ENCODE data around the gene ALK. TPM values are rescaled to one million over a fixed set of nuclear protein-coding genes. Genes with fewer than 3 reads are reported as not detected.

Gene ALK
- total and polyA plus RNA-seq, 2 donors (not counting 1 experiment from before 2014, with no cell fraction given): not detected

GRCh38 chr2:29504746-29505145, 416.6 kb downstream of the ALK start:
- ChIA-PET CTCF (no interaction called here), POLR2A (no interaction called here)
- Histone ChIP-seq H2AFZ (ENCODE audit: insufficient read depth, low read depth, low read length, poor library complexity, severe bottlenecking) (no peak overlapping the region), H4K20me1 (ENCODE audit: control insufficient read depth, insufficient read depth, low read length, poor library complexity, severe bottlenecking) (no peaks in the 10 kb centered on the region), H3K27me3 (replicated peaks in 1 of 4; ENCODE audit: control extremely low read depth in 1 of 4, control insufficient read depth in 3 of 4, insufficient read depth in 4 of 4, low read length in 3 of 4) (peaks cover 0 to 3% (median 1%) of the 10 kb centered on the region in 4 experiments), H3K9ac (ENCODE audit: low read length) (no peak overlapping the region), H3K36me3 (replicated peaks in 1 of 2; ENCODE audit: control extremely low read depth in 1 of 2, control insufficient read depth in 1 of 2, extremely low read depth in 1 of 2, insufficient read depth in 2 of 2, low read length in 1 of 2) (no peaks in the 10 kb centered on the region), H3K79me2 (ENCODE audit: control insufficient read depth, insufficient read depth, low read length) (no peaks in the 10 kb centered on the region), H3K4me1 (ENCODE audit: control insufficient read depth in 2 of 2, insufficient read depth in 2 of 2, low read length in 2 of 2) (no peaks in the 10 kb centered on the region), H3K9me3 (ENCODE audit: control extremely low read depth in 1 of 3, control insufficient read depth in 2 of 3, insufficient read depth in 1 of 3, low read length in 2 of 3) (peaks cover 2 to 6% (median 3%) of the 10 kb centered on the region in 3 donors), H3K4me2 (replicated peaks; ENCODE audit: low read depth, low read length, poor library complexity, severe bottlenecking) (no peak overlapping the region), H3K27ac (ENCODE audit: low read length in 2 of 2) (no peak overlapping the region), H3K4me3 (ENCODE audit: control extremely low read depth in 1 of 5, extremely low read depth in 1 of 5, insufficient read depth in 1 of 5, low read depth in 2 of 5, low read length in 4 of 5) (no peak overlapping the region)
- Mint-ChIP-seq H3K27me3 (peaks cover 20% of the 10 kb centered on the region), H3K4me1 (no peaks in the 10 kb centered on the region), H3K27ac (no peak overlapping the region), H3K4me3 (no peak overlapping the region), H3K9me3 (ENCODE audit: insufficient read depth) (no peaks in the 10 kb centered on the region)
- ATAC-seq (ENCODE audit: low read depth) (no peak), DNase-seq (no peak)
- no CpG with 5 or more reads among the region's 3 CpGs for WGBS (ENCODE audit: insufficient coverage)
- intact Hi-C loops (cut with micrococcal nuclease): no loop called here
- TF ChIP-seq CTCF (IDR thresholded peaks at IDR 0.05) (no peak), EZH2 (IDR thresholded peaks at IDR 0.05; ENCODE audit: borderline replicate concordance, insufficient read depth, low read depth, low read length, poor library complexity, severe bottlenecking) (no peak)

- no peak overlapping the region for H3K4me3 ChIP-seq (ENCODE audit: control extremely low read depth in 1 of 5, extremely low read depth in 1 of 5, insufficient read depth in 1 of 5, low read depth in 2 of 5, low read length in 4 of 5)
- H3K9me3 ChIP-seq (ENCODE audit: control extremely low read depth in 1 of 3, control insufficient read depth in 2 of 3, insufficient read depth in 1 of 3, low read length in 2 of 3): no peaks in the 10 kb centered on the region
- no peak overlapping the region for H2AFZ ChIP-seq (ENCODE audit: insufficient read depth, low read depth, low read length, poor library complexity, severe bottlenecking)
- ATAC-seq (ENCODE audit: low read depth): no peak
- no peak for TF ChIP-seq CTCF (IDR thresholded peaks at IDR 0.05)
- no peak for TF ChIP-seq EZH2 (IDR thresholded peaks at IDR 0.05; ENCODE audit: borderline replicate concordance, insufficient read depth, low read depth, low read length, poor library complexity, severe bottlenecking)
- H3K4me1 ChIP-seq (ENCODE audit: control insufficient read depth in 2 of 2, insufficient read depth in 2 of 2, low read length in 2 of 2): no peaks in the 10 kb centered on the region
- no peaks in the 10 kb centered on the region for H3K36me3 ChIP-seq (replicated peaks in 1 of 2; ENCODE audit: control extremely low read depth in 1 of 2, control insufficient read depth in 1 of 2, extremely low read depth in 1 of 2, insufficient read depth in 2 of 2, low read length in 1 of 2)
- CTCF ChIA-PET: no interaction called here
- no peak overlapping the region for H3K9ac ChIP-seq (ENCODE audit: low read length)
- H3K4me2 ChIP-seq (replicated peaks; ENCODE audit: low read depth, low read length, poor library complexity, severe bottlenecking): no peak overlapping the region
- H3K27ac Mint-ChIP-seq: no peak overlapping the region
- no peak overlapping the region for H3K27ac ChIP-seq (ENCODE audit: low read length in 2 of 2)
- H3K79me2 ChIP-seq (ENCODE audit: control insufficient read depth, insufficient read depth, low read length): no peaks in the 10 kb centered on the region
- no peak for DNase-seq
- H3K27me3 ChIP-seq (replicated peaks in 1 of 4; ENCODE audit: control extremely low read depth in 1 of 4, control insufficient read depth in 3 of 4, insufficient read depth in 4 of 4, low read length in 3 of 4): peaks cover 0 to 3% (median 1%) of the 10 kb centered on the region in 4 experiments
- 64% methylated on average over 1 of the region's 4 CpGs for WGBS (ENCODE audit: insufficient coverage)
- no peaks in the 10 kb centered on the region for H4K20me1 ChIP-seq (ENCODE audit: control insufficient read depth, insufficient read depth, low read length, poor library complexity, severe bottlenecking)
- no peaks in the 10 kb centered on the region for H3K4me1 Mint-ChIP-seq
- H3K9me3 Mint-ChIP-seq (ENCODE audit: insufficient read depth): no peaks in the 10 kb centered on the region
- intact Hi-C loops (cut with micrococcal nuclease): no loop called here
- POLR2A ChIA-PET: no interaction called here
- peaks cover 21% of the 10 kb centered on the region for H3K27me3 Mint-ChIP-seq
- no peak overlapping the region for H3K4me3 Mint-ChIP-seq
Observed at GRCh38 chr2:29502460-29502911, 418.9 kb downstream of the ALK start.
